HG02763 (cell line): ENCODE measurements around the gene PIM1.

Source experiments
- ATAC-seq: cut with Tn5 transposase; IDR thresholded peaks from one replicate; pipeline ENCODE4 v1.9.1; 2021; ENCODE audit warnings: mild to moderate bottlenecking, moderate library complexity; ENCODE audit not compliant: unreplicated experiment

PIM1 gene

DNA sequence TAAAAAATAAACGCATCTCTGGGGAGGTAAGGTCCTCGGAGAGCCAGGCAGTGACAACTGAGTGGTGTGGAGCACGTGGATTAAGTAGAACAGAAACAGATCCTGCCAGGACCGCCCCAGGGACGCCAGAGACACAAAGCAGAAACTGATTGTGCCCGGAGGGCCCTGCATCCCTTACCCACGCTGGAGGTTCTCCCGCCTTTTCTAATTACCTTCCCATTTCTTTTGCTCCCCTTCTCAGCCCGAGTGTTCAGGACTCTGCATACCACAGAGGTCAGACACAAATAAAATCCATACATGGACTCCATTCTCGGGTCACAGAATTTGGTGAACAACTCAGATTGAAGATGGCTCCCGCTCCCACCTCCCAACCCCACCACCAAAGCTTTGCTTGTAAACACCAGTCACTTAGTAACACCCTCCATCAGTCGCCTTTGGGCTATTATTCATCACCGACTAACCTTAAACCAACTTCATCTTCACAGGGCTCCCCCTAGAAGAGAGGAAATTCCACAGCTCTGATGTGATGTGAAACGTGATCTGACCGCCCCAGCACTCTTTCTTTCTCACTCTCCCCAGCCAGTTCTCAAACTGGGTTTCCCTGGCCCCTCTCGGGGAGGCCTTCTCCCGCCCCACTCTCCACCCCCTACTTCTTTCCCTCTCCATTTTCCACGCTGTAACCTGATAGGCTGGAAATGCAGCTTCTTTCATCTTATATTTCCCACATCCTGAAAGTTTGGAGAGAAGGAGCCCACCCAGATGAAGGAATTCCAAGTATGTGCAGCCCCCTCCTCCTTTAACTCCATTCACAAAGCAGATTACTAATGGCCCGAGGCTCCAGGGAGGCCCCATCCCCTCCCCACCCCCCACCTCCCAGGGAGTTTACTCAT is 32.5 kb upstream of the PIM1 start:
- ATAC-seq, result no peak

GRCh38 chr6:37138856-37139229 is 31.1 kb upstream of the PIM1 start:
- no peak for ATAC-seq

GRCh38 chr6:37139230-37139962 is 30.6 kb upstream of the PIM1 start:
- ATAC-seq, result no peak

GRCh38 chr6:37140145-37140544 is 29.8 kb upstream of the PIM1 start:
- no peak for ATAC-seq

- no peak for ATAC-seq
Observed at GRCh38 chr6:37141281-37142049, 28.5 kb upstream of the PIM1 start.

DNA sequence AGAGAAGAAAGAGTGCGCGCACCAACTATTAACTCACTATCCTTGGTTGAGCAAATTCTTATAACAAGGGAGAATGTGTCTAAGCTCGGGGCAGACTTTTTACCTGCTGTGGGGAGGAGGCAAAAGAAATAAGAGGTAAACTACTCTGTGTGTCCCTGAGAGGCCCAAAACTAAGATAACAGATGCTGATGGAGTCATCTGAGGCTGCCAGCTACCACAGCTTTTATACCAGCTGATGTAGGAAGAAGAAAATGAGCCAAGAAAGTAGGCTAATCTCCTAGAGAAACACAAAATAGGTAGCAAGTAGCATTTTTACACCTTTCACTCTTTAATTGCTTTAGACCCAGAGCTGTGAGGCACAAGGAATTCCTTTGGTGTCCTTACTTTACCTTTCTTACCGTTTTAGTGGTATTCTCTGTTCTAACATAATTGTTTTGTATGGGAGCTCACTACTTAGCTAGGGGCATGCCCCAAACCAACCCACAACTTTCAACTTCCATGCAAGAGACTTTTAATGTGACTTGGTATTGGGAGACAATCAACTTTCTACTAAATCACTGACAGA is 27.8 kb upstream of the PIM1 start:
- no peak for ATAC-seq

GRCh38 chr6:37143585-37143984 is 26.4 kb upstream of the PIM1 start:
- ATAC-seq, result no peak

- no peak for ATAC-seq
Observed at GRCh38 chr6:37145443-37145842, 24.5 kb upstream of the PIM1 start.

- no peak for ATAC-seq
Observed at GRCh38 chr6:37146735-37147157, 23.2 kb upstream of the PIM1 start.

GRCh38 chr6:37149745-37150144 is 20.2 kb upstream of the PIM1 start:
- no peak for ATAC-seq

DNA sequence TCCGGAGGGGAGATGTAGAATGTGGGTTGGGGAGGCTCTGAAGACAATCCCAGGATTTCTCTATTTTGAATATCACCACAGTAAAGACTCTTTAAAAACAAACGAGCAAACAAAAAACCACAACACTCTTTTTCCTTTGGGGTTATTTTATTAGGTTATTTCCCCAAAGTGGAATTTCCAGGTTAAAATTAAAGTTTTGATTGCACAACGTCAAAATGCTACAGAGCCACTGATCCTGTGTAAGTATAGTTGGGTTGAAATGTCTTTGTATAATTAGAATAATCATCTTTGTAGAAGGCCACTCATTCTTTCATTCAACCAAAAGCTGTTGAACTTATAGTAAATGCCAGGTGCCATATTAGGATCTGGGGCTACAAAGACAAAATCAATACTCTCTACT is 19.6 kb upstream of the PIM1 start:
- ATAC-seq, result no peak

GRCh38 chr6:37155394-37156312 is 14.3 kb upstream of the PIM1 start:
- peak; percentile 92 for ATAC-seq

DNA sequence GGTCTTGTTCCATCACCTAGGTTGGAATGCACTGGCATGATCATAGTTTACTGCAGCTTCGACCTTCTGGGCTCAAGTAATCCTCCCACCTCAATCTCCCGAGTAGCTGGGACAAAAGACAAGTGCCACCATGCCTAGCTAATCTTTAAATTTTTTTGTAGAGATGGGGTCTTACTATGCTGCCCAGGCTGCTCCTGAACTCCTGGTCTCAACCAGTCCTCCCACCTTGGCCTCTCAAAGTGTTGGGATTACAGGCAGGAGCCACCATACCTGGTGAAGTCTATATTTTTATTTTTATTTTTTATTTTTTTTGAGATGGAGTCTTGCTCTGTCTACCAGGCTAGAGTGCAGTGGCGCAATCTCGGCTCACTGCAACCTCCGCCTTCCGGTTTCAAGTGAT is 11.4 kb upstream of the PIM1 start:
- no peak for ATAC-seq

DNA sequence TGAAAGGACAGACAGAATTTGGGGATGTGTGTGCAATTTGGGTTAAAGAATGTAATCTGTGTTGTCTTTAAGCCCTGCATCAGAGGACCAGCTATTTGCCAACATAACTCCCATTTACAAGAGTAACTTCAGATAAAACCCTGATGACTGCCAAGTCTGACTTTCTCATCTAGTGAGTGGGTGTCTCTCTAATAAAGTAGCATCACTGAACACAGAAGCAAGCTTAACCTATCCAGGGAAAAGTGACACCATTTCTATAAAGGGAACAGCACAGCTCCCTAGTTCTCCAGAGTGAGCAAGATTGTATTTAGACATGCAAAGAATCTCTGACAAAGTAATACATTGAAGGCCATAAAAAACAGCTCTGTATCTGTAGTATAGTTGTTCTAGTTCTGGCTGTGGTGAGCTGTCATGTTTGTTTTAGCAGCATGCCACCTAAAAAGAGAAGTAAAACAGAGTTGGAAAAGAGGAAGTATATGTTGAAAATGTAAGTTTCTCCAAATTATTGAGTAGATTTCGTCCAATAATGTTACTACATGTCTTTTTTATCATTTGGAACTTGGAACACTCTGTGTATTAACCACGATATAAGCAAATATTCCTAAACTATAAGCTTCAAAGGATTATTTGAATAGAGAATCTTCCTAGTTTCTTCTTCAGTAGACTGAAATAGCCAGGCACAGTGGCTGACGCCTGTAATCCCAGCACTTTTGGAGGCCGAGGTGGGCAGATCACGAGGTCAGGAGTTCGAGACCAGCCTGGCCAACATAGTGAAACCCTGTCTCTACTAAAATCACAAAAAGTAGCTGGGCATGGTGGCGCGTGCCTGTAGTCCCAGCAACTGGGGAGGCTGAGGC is 8.8 kb upstream of the PIM1 start:
- ATAC-seq, result no peak

DNA sequence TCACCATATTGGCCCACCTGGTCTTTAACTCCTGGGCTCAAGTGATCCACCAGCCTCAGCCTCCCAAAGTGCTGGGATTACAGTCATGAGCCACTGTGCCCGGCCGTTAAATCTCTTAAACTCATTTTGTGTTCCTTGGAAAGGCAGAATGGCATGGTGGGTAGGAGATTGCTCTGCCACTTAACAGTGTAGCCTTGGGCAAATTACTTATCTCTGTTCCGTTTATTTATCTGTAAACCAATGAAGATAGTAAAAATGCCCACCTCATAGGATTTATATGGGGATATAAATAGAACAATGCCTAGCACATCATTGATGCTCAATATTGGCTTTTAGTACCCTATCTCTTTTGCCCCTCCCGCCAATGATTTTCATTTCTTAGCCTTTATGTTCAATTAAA is 7.2 kb upstream of the PIM1 start:
- ATAC-seq, result no peak

DNA sequence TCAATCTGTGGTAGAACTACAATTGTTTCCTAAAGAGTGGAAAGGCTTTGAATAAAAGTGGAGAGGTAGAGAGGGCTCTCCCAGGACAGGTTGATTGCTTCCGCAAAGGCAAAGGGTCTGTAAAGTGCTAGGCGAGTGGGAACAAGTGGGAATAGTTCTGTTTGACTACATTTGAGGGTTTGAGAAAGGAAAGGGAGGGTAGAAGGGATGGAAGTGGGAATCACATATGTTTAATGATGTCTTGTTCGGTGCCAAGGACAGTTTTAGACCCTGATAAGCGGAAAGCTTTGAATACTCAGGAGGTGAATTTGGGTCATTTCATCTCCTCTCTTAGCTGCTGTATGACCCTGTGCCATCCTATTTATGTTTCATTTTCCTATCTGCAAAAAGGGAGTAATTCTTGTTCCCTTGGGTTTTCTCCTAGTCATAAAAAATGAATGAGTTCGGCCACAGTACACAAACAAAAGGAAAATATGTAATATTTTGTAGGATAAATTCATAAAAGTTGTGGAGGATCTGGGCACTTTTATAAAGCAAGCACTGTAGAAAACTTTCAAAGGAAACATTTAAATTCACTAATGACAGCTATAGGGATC is 1.7 kb upstream of the PIM1 start:
- ATAC-seq, result no peak

DNA sequence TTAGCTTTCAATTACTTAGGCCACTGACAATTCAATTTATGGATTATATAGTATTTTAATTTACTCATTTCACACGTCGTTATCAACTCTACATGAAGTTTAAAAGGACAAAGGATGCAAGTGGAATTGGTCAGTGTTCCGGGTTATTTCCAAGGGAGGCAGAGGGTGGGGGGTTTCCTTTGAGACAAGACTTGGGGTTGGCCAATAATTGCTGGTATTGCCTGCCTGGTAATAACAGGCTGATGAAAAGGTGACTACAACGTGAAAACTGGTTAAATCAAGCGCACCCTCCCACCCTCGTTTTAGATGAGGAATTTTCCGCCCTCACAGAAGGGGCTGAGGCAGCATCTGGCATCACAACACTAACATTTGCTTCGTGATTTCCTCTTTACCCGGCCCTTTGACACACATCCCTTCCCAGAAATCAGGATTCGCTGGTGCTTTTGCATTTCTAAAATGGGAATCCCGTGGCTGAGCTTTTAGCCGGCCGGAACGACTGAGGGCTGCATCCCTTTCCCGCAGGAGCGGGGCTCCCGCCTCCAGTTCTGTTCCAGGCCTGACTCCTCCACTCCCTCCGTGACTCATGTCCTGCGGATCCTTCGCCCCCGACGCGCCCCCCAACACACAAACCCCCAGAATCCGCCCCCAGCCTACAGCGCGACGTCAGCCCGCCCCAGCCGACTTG is 999 bp upstream of the PIM1 start:
- no peak for ATAC-seq
